HCT116 (cell line): ENCODE measurements around the gene CFL1. TPM values are rescaled to one million over a fixed set of nuclear protein-coding genes. Genes with fewer than 3 reads are reported as not detected.

ENCODE experiments used
- ATAC-seq: fragments of 200-7000 bp; cut with Tn5 transposase; 2 replicates; pipeline ENCODE4 v1.9.1; 2020; ENCODE audit warnings: mild to moderate bottlenecking, moderate library complexity
- BruUV-seq: library from RNA; stranded (reverse); fragments of 400-500 nt; replicated peaks from 2 replicates; lab custom pipeline; 2021; lab: Mats Ljungman, UMichigan
- CTCF ChIA-PET: fragments of 300-600 bp; sonication (Branson Sonifier 250); formaldehyde crosslinking; loops from one replicate; lab custom pipeline; 2021; ENCODE audit warnings: antibody characterized with exemption; lab: Charles Lee
- POLR2A ChIA-PET: fragments of 300-600, 350-600 bp; sonication (Branson Sonifier 250); formaldehyde crosslinking; loops from one replicate; lab custom pipeline; 2021; ENCODE audit warnings: antibody characterized with exemption; lab: Charles Lee
- RAD21 ChIA-PET, 2 experiments: fragments of 300-600 bp; sonication (Branson Sonifier 250); formaldehyde crosslinking; loops; one replicate each; lab custom pipeline; 2023; ENCODE audit warnings: low total read pairs in 2 of 2; ENCODE audit not compliant: uncharacterized antibody in 2 of 2, unreplicated experiment in 2 of 2, low non-redundant PET in 1 of 2; lab: Charles Lee
- DNase-seq: peaks from one replicate; pipeline ENCODE4 v3.0.0-alpha.2; 2010; ENCODE audit warnings: low read depth, low spot score
- H2AFZ ChIP-seq: fragments of 200-600 bp; shearing (Covaris generic), sonication (generic); 2 replicates; pipeline ENCODE4 v1.6.1; 2017; ENCODE audit warnings: low read depth, mixed run types, mixed read lengths, antibody characterized with exemption, low read length; ENCODE audit not compliant: poor library complexity, severe bottlenecking
- H3K27ac ChIP-seq: 2 replicates; pipeline ENCODE4 v1.5.1; 2012; ENCODE audit warnings: low read depth, low read length
- H3K27me3 ChIP-seq: fragments of 200-600 bp; sonication (generic); 2 replicates; pipeline ENCODE4 v1.6.1; 2016; ENCODE audit warnings: mixed run types, low read length, mixed read lengths; ENCODE audit not compliant: insufficient read depth
- H3K36me3 ChIP-seq, 2 experiments: fragments of 200-500 bp in 1 of 2; fragments of 200-600 bp in 1 of 2; sonication (Bioruptor generic) in 1 of 2; sonication (generic) in 1 of 2; 2 replicates each; pipeline versions ENCODE4 v1.5.1 to v1.6.1; 2014 to 2016; ENCODE audit warnings: low read length in 2 of 2, inconsistent platforms in 1 of 2, mixed read lengths in 1 of 2, mixed run types in 1 of 2; ENCODE audit not compliant: insufficient read depth in 2 of 2, control insufficient read depth in 1 of 2
- H3K4me1 ChIP-seq, 2 experiments: fragments of 200-600 bp in 1 of 2; sonication (generic) in 1 of 2; 2 replicates each; pipeline versions ENCODE4 v1.5.1 to v1.6.1; 2012 to 2017; ENCODE audit warnings: low read length in 2 of 2, inconsistent platforms in 1 of 2, mild to moderate bottlenecking in 1 of 2, mixed read lengths in 1 of 2, mixed run types in 1 of 2, moderate library complexity in 1 of 2; ENCODE audit not compliant: insufficient read depth in 2 of 2, control insufficient read depth in 1 of 2
- H3K4me2 ChIP-seq: fragments of 200-600 bp; sonication (generic); 2 replicates; pipeline ENCODE4 v1.6.1; 2017; ENCODE audit warnings: mixed run types, low read length, mixed read lengths
- H3K4me3 ChIP-seq, 2 experiments: fragments of 200-600 bp in 1 of 2; sonication (generic) in 1 of 2; replicated peaks in 1 of 2; 2 replicates each; pipeline ENCODE4 v1.5.1; 2011 to 2016; ENCODE audit warnings: low read length in 2 of 2, control low read depth in 1 of 2, low read depth in 1 of 2, mild to moderate bottlenecking in 1 of 2, mixed read lengths in 1 of 2, mixed run types in 1 of 2
- H3K79me2 ChIP-seq: fragments of 200-600 bp; sonication (generic); 2 replicates; pipeline ENCODE4 v1.6.1; 2017; ENCODE audit warnings: mild to moderate bottlenecking, mixed run types, low read length, moderate library complexity, mixed read lengths; ENCODE audit not compliant: insufficient read depth
- H3K9ac ChIP-seq: fragments of 200-600 bp; sonication (generic); 2 replicates; pipeline ENCODE4 v1.6.1; 2016; ENCODE audit warnings: low read length, mixed read lengths
- H3K9me2 ChIP-seq: fragments of 200-600 bp; sonication (generic), shearing (Covaris generic); 2 replicates; pipeline ENCODE4 v1.6.1; 2017; ENCODE audit warnings: mixed run types, mild to moderate bottlenecking, moderate library complexity; ENCODE audit not compliant: insufficient read depth
- H3K9me3 ChIP-seq, 2 experiments: fragments of 200-500 bp in 1 of 2; fragments of 200-600 bp in 1 of 2; sonication (Bioruptor generic) in 1 of 2; sonication (generic) in 1 of 2; 2 replicates each; pipeline ENCODE4 v1.6.1; 2014 to 2017; ENCODE audit warnings: low read length in 2 of 2, mixed read lengths in 2 of 2, inconsistent platforms in 1 of 2, low read depth in 1 of 2, mild to moderate bottlenecking in 1 of 2, mixed run types in 1 of 2, moderate library complexity in 1 of 2; ENCODE audit not compliant: control insufficient read depth in 1 of 2, insufficient read depth in 1 of 2
- H4K20me1 ChIP-seq: fragments of 200-600 bp; sonication (generic), shearing (Covaris generic); 2 replicates; pipeline ENCODE4 v1.6.1; 2017; ENCODE audit warnings: mixed run types, mild to moderate bottlenecking, moderate library complexity; ENCODE audit not compliant: insufficient read depth
- ATF3 ChIP-seq: IDR thresholded peaks from 2 replicates; pipeline ENCODE4 v1.6.1; 2012
- CBX3 ChIP-seq: IDR thresholded peaks from 2 replicates; pipeline ENCODE4 v1.6.1; 2012; ENCODE audit warnings: low read depth
- CEBPB ChIP-seq: IDR thresholded peaks from 2 replicates; pipeline ENCODE4 v1.6.1; 2012; ENCODE audit warnings: low read depth
- CTCF ChIP-seq, 3 experiments: fragments of 200-600 bp in 1 of 3; sonication (generic) in 1 of 3; IDR thresholded peaks in 2 of 3; conservative IDR thresholded peaks in 1 of 3; 2 replicates each; pipeline ENCODE4 v1.5.1; 2012 to 2017; ENCODE audit warnings: low read depth in 2 of 3, low read length in 2 of 3, antibody characterized with exemption in 1 of 3, borderline replicate concordance in 1 of 3, control low read depth in 1 of 3, mild to moderate bottlenecking in 1 of 3, mixed read lengths in 1 of 3, mixed run types in 1 of 3, moderate library complexity in 1 of 3; ENCODE audit not compliant: insufficient read depth in 1 of 3
- EGR1 ChIP-seq: IDR thresholded peaks from 2 replicates; pipeline ENCODE4 v1.6.1; 2012; ENCODE audit warnings: low read depth
- EZH2 ChIP-seq: fragments of 200-600 bp; sonication (generic); IDR thresholded peaks from 2 replicates; pipeline ENCODE4 v1.6.1; 2017; ENCODE audit warnings: antibody characterized with exemption, mixed run types
- EZH2phosphoT487 ChIP-seq: fragments of 200-600 bp; IDR thresholded peaks from 2 replicates; pipeline ENCODE4 v1.6.1; 2018; ENCODE audit warnings: antibody characterized with exemption, borderline replicate concordance
- FOSL1 ChIP-seq: IDR thresholded peaks from 2 replicates; pipeline ENCODE4 v1.6.1; 2012; ENCODE audit warnings: low read depth
- POLR2AphosphoS5 ChIP-seq: IDR thresholded peaks from 2 replicates; pipeline ENCODE4 v1.6.1; 2011; ENCODE audit warnings: mild to moderate bottlenecking, low read depth, low read length, moderate library complexity
- RAD21 ChIP-seq: IDR thresholded peaks from 2 replicates; pipeline ENCODE4 v1.6.1; 2012; ENCODE audit warnings: low read depth, mild to moderate bottlenecking
- REST ChIP-seq: IDR thresholded peaks from 2 replicates; pipeline ENCODE4 v1.6.1; 2012; ENCODE audit warnings: low read depth
- SIN3A ChIP-seq: IDR thresholded peaks from 2 replicates; pipeline ENCODE4 v1.6.1; 2012; ENCODE audit warnings: low read depth
- SP1 ChIP-seq: IDR thresholded peaks from 2 replicates; pipeline ENCODE4 v1.6.1; 2012; ENCODE audit warnings: low read depth
- SRF ChIP-seq: IDR thresholded peaks from 2 replicates; pipeline ENCODE4 v1.6.1; 2012; ENCODE audit warnings: low read depth
- intact Hi-C: fragments of 100-400 bp; cut with micrococcal nuclease; formaldehyde crosslinking; loops from 2 replicates; pipeline ENCODE4 v1.10.0; 2022
- total RNA-seq: library from RNA; stranded (reverse); gene quantifications from one replicate; pipeline ENCODE4 v1.2.1, GENCODE V29; 2021; ENCODE audit not compliant: unreplicated experiment
- TF ChIP-seq, protein P1 (sequence below): IDR thresholded peaks from 2 replicates; pipeline ENCODE4 v1.6.1; 2011; ENCODE audit warnings: mild to moderate bottlenecking, low read length, moderate library complexity; ENCODE audit not compliant: insufficient replicate concordance; ENCODE audit errors: extremely low read depth

Gene CFL1
- total RNA-seq, 1 experiment from 2014 or later: 1,270 TPM

DNA sequence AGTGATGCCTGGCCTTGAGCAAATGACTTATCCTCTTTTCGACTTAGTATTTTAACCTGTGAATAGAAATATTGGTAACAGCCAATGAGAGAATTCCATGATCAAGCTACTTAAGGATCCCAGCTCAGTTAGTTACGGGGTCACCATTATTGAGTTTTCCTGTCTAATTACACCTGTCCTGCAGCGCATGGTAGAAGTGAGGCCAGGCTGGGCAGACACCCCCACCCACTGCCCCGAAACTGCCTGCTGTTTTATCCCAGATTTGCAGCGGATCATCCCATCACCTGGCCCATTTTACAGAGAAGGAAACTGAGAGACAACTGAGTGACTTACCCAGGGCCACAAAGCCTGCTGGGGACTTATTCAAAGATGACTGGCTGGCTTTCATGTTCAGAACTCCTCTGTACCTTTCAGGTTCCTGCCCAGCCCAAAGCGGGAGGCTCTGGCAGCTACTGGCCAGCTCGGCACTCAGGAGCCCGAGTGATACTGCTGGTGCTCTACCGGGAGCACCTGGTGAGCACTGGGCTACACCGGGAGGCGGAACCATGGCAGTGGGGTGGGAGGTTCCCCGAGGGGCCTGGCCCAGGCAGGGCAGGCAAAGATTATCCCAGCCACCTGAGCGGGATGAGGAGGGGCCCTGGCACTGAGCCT is 3.7 kb upstream of the CFL1 start:
- TF ChIP-seq REST (no peak), CTCF (IDR thresholded peaks at IDR 0.05 in 2 of 3, conservative IDR thresholded peaks at IDR 0.05 in 1 of 3; ENCODE audit: borderline replicate concordance in 1 of 3, insufficient read depth in 1 of 3, low read depth in 2 of 3, low read length in 2 of 3) (no peak), FOSL1 (no peak), ATF3 (no peak), RAD21 (no peak), POLR2AphosphoS5 (no peak), SRF (no peak), EZH2phosphoT487 (no peak), SIN3A (no peak), CEBPB (no peak), EZH2 (no peak), EGR1 (no peak), CBX3 (no peak), SP1 (no peak)
- TF ChIP-seq, protein P1, sequence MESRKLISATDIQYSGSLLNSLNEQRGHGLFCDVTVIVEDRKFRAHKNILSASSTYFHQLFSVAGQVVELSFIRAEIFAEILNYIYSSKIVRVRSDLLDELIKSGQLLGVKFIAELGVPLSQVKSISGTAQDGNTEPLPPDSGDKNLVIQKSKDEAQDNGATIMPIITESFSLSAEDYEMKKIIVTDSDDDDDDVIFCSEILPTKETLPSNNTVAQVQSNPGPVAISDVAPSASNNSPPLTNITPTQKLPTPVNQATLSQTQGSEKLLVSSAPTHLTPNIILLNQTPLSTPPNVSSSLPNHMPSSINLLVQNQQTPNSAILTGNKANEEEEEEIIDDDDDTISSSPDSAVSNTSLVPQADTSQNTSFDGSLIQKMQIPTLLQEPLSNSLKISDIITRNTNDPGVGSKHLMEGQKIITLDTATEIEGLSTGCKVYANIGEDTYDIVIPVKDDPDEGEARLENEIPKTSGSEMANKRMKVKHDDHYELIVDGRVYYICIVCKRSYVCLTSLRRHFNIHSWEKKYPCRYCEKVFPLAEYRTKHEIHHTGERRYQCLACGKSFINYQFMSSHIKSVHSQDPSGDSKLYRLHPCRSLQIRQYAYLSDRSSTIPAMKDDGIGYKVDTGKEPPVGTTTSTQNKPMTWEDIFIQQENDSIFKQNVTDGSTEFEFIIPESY: no peak
- Histone ChIP-seq H3K4me2 (peak overlapping the region; percentile 77), H3K4me3 (peak overlapping the region; percentile 85 to 100), H2AFZ (no peak overlapping the region), H3K9me3 (no peaks in the 10 kb centered on the region), H3K9me2 (no peaks in the 10 kb centered on the region), H3K27ac (peak overlapping the region; percentile 97), H3K4me1 (peaks cover 17 to 32% of the 10 kb centered on the region in 2 experiments), H3K27me3 (no peaks in the 10 kb centered on the region), H3K79me2 (peaks cover 35% of the 10 kb centered on the region), H3K36me3 (peaks cover 7 to 19% of the 10 kb centered on the region in 2 experiments; a peak in 3 of 4 replicates), H3K9ac (peak overlapping the region; percentile 99), H4K20me1 (peaks cover 2% of the 10 kb centered on the region; the same call in 1 of the 2 replicates)
- ChIA-PET RAD21 (no interaction called here), CTCF (interaction anchor here (0.6 to 4.3 kb wide), 3 partner anchors 23 to 151 kb away, joined by 3 to 82 read pairs (median 34); partner anchors contain the start of genes CCDC85B and FIBP), POLR2A (interaction anchor here (0.9 to 5.3 kb wide), 3 partner anchors 9 to 29 kb away, joined by 3 to 84 read pairs (median 36); partner anchors contain the start of genes CCDC85B and FIBP)
- BruUV-seq: TSS peak; percentile 39
- no peak for ATAC-seq
- DNase-seq: no peak
- intact Hi-C loops: no loop called here
